Measurements from ENCODE around the gene LEFTY2.
"Not testable (repeated sequence)": the region's sequence is repeated elsewhere in the genome, so short reads cannot be mapped to it uniquely, and the experiment has no call there.

Gene LEFTY2

DNA sequence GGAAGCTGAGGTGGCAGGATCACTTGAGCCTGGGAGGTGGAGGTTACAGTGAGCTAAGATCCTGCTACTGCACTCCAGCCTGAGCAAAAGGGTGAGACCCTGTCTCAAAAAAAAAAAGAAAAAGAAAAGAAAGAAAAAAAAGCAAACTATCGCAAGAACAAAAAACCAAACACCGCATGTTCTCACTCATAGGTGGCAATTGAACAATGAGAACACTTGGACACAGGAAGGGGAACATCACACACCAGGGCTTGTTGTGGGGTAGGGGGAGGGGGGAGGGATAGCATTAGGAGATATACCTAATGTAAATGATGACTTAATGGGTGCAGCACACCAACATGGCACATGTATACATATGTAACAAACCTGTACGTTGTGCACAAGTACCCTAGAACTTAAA is 11.6 kb downstream of the LEFTY2 start:
- H3K36me3 ChIP-seq (ENCODE audit: control insufficient read depth in 1 of 2, insufficient read depth in 2 of 2, low read depth in 1 of 2, low read length in 2 of 2); H2BK120ac ChIP-seq (ENCODE audit: low read depth, low read length); H3K9me3 ChIP-seq (ENCODE audit: control insufficient read depth, low read length); H3K18ac ChIP-seq (ENCODE audit: low read depth in 1 of 2, low read length in 2 of 2); H3K27me3 ChIP-seq (ENCODE audit: control insufficient read depth in 1 of 2, insufficient read depth in 1 of 2, low read length in 2 of 2); H3K9ac ChIP-seq (ENCODE audit: low read length); DNase-seq; H3K4ac ChIP-seq (ENCODE audit: low read depth in 1 of 2, low read length in 2 of 2); H3K27ac ChIP-seq (ENCODE audit: low read length, poor library complexity, severe bottlenecking); H2BK5ac ChIP-seq (ENCODE audit: low read depth, low read length, poor library complexity, severe bottlenecking); H3K23ac ChIP-seq (ENCODE audit: low read length in 2 of 2); H2BK15ac ChIP-seq (ENCODE audit: low read depth, poor library complexity, severe bottlenecking); H3K14ac ChIP-seq (ENCODE audit: low read length in 2 of 2); H4K91ac ChIP-seq (ENCODE audit: low read length); H2AFZ ChIP-seq (ENCODE audit: low read depth, low read length); H3K4me2 ChIP-seq (ENCODE audit: low read length, poor library complexity, severe bottlenecking); H4K8ac ChIP-seq (ENCODE audit: low read length); H2AK5ac ChIP-seq (ENCODE audit: low read length, severe bottlenecking); H3K4me3 ChIP-seq (ENCODE audit: insufficient read depth in 1 of 2, low read depth in 1 of 2, low read length in 2 of 2); H3K79me1 ChIP-seq (replicated peaks; ENCODE audit: low read length, poor library complexity, severe bottlenecking); H3K4me1 ChIP-seq (ENCODE audit: control insufficient read depth, insufficient read depth, low read depth, low read length); H2BK12ac ChIP-seq (ENCODE audit: low read length in 2 of 2): not testable (repeated sequence)
- no CpG with 5 or more reads among the region's 3 CpGs for WGBS

- WGBS = 92% methylated on average over 13 of the region's 14 CpGs
- Histone ChIP-seq H2AFZ (ENCODE audit: low read depth, low read length) (no peak overlapping the region), H3K79me1 (replicated peaks; ENCODE audit: low read length, poor library complexity, severe bottlenecking) (peaks cover 5% of the 10 kb centered on the region), H2BK12ac (ENCODE audit: low read length in 2 of 2) (peak overlapping the region in 1 of 2 experiments; percentile 21), H2BK120ac (ENCODE audit: low read depth, low read length) (no peak overlapping the region), H4K8ac (ENCODE audit: low read length) (peak overlapping the region; percentile 87), H3K4me2 (ENCODE audit: low read length, poor library complexity, severe bottlenecking) (no peak overlapping the region), H3K9ac (ENCODE audit: low read length) (no peak overlapping the region), H3K27me3 (ENCODE audit: control insufficient read depth in 1 of 2, insufficient read depth in 1 of 2, low read length in 2 of 2) (no peaks in the 10 kb centered on the region), H3K4me1 (ENCODE audit: control insufficient read depth, insufficient read depth, low read depth, low read length) (peaks cover 5% of the 10 kb centered on the region), H3K23ac (ENCODE audit: low read length in 2 of 2) (peak overlapping the region in 1 of 2 experiments; percentile 35), H3K9me3 (ENCODE audit: control insufficient read depth, low read length) (no peaks in the 10 kb centered on the region), H3K14ac (ENCODE audit: low read length in 2 of 2) (no peak overlapping the region), H3K36me3 (ENCODE audit: control insufficient read depth in 1 of 2, insufficient read depth in 2 of 2, low read depth in 1 of 2, low read length in 2 of 2) (no peaks in the 10 kb centered on the region), H3K4me3 (ENCODE audit: insufficient read depth in 1 of 2, low read depth in 1 of 2, low read length in 2 of 2) (no peak overlapping the region), H4K91ac (ENCODE audit: low read length) (peak overlapping the region; percentile 83), H3K27ac (ENCODE audit: low read length, poor library complexity, severe bottlenecking) (no peak overlapping the region), H2AK5ac (ENCODE audit: low read length, severe bottlenecking) (no peak overlapping the region), H3K4ac (ENCODE audit: low read depth in 1 of 2, low read length in 2 of 2) (no peak overlapping the region), H3K18ac (ENCODE audit: low read depth in 1 of 2, low read length in 2 of 2) (no peak overlapping the region), H2BK5ac (ENCODE audit: low read depth, low read length, poor library complexity, severe bottlenecking) (no peak overlapping the region), H2BK15ac (ENCODE audit: low read depth, poor library complexity, severe bottlenecking) (no peak overlapping the region)
- DNase-seq = no peak
Measured at GRCh38 chr1:225928186-225929175, 12.5 kb downstream of the LEFTY2 start.

DNA sequence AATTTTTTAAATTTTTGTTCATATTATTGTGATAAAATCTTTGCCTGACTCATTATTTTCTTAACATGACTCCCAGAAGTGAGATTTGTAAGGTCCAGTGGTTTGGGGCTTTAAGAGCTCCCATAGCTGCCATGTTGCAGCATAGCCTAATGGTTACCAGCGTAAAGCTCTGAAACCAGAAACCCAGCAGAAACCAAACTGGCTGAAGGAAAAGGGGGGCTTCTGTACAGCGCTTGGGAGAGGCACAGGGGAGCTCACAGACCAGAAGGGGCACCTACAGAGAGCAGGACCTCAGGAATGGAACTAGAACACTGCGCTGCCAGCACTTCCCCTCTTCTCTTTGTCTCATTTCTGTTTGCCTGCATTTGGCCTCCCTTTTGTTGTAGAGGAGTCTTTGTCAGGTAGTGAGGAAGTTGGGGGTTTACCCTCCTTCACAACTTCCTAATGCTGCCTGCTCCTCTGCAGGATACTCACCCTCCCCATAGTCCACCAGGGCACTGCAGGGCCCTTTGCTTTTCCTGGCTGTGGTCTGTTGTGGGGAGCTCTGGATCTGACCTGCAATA is 14.4 kb downstream of the LEFTY2 start:
- Histone ChIP-seq H2BK12ac (ENCODE audit: low read length in 2 of 2) (no peak overlapping the region), H3K4me1 (ENCODE audit: control insufficient read depth, insufficient read depth, low read depth, low read length) (peaks cover 18% of the 10 kb centered on the region), H2BK15ac (ENCODE audit: low read depth, poor library complexity, severe bottlenecking) (no peak overlapping the region), H3K27me3 (ENCODE audit: control insufficient read depth in 1 of 2, insufficient read depth in 1 of 2, low read length in 2 of 2) (no peaks in the 10 kb centered on the region), H4K91ac (ENCODE audit: low read length) (no peak overlapping the region), H2AK5ac (ENCODE audit: low read length, severe bottlenecking) (peak overlapping the region; percentile 38), H2AFZ (ENCODE audit: low read depth, low read length) (no peak overlapping the region), H3K9ac (ENCODE audit: low read length) (no peak overlapping the region), H3K18ac (ENCODE audit: low read depth in 1 of 2, low read length in 2 of 2) (no peak overlapping the region), H2BK120ac (ENCODE audit: low read depth, low read length) (no peak overlapping the region), H3K36me3 (ENCODE audit: control insufficient read depth in 1 of 2, insufficient read depth in 2 of 2, low read depth in 1 of 2, low read length in 2 of 2) (peaks cover 8 to 9% of the 10 kb centered on the region in 2 experiments), H3K4me2 (ENCODE audit: low read length, poor library complexity, severe bottlenecking) (no peak overlapping the region), H3K79me1 (replicated peaks; ENCODE audit: low read length, poor library complexity, severe bottlenecking) (peaks cover 16% of the 10 kb centered on the region), H4K8ac (ENCODE audit: low read length) (peak overlapping the region; percentile 7), H3K23ac (ENCODE audit: low read length in 2 of 2) (no peak overlapping the region), H3K9me3 (ENCODE audit: control insufficient read depth, low read length) (no peaks in the 10 kb centered on the region), H3K27ac (ENCODE audit: low read length, poor library complexity, severe bottlenecking) (no peak overlapping the region), H2BK5ac (ENCODE audit: low read depth, low read length, poor library complexity, severe bottlenecking) (no peak overlapping the region), H3K14ac (ENCODE audit: low read length in 2 of 2) (no peak overlapping the region), H3K4me3 (ENCODE audit: insufficient read depth in 1 of 2, low read depth in 1 of 2, low read length in 2 of 2) (no peak overlapping the region), H3K4ac (ENCODE audit: low read depth in 1 of 2, low read length in 2 of 2) (no peak overlapping the region)
- no peak for DNase-seq
- 88% methylated on average over 2 of the region's 3 CpGs for WGBS

All from mesenchymal stem cell (in vitro differentiated cells and primary cell).